Ovary (tissue), 9 donors: Measurements from ENCODE around the gene USP10. TPM values are rescaled to one million over a fixed set of nuclear protein-coding genes. Genes with fewer than 3 reads are reported as not detected.
A peak's percentile ranks its signal among the peaks of the same experiment; 100 is the strongest.

Experiments used
- DNase-seq, 5 donors: peaks; one replicate each; pipeline ENCODE4 v3.0.0-alpha.2; 2019 to 2020
- H3K27ac ChIP-seq, 2 donors: fragments of 200-600 bp; one replicate each; pipeline versions ENCODE4 v1.5.1 to v1.8.0; 2019 to 2022
- H3K27me3 ChIP-seq: fragments of 200-600 bp; one replicate; pipeline ENCODE4 v1.8.0; 2022
- H3K36me3 ChIP-seq: fragments of 200-600 bp; sonication (generic); one replicate; pipeline ENCODE4 v1.5.1; 2019
- H3K4me1 ChIP-seq: one replicate; pipeline ENCODE4 v1.8.1; 2013; ENCODE audit warnings: mild to moderate bottlenecking, moderate library complexity; ENCODE audit not compliant: insufficient read depth
- H3K4me3 ChIP-seq: fragments of 200-600 bp; sonication (generic); one replicate; pipeline ENCODE4 v1.5.1; 2017
- H3K9me3 ChIP-seq, 2 donors: fragments of 200-600 bp in 1 of 2; sonication (generic) in 1 of 2; one replicate each; pipeline versions ENCODE4 v1.5.1 to v1.8.1; 2013 to 2019; ENCODE audit warnings: mild to moderate bottlenecking in 1 of 2, moderate library complexity in 1 of 2
- CTCF ChIP-seq, 3 donors: fragments of 450-650 bp in 2 of 3; fragments of 200-600 bp in 1 of 3; IDR thresholded peaks; one replicate each; pipeline versions ENCODE4 v1.5.1 to v1.8.0; 2016 to 2022; ENCODE audit warnings: antibody characterized with exemption in 3 of 3, mild to moderate bottlenecking in 1 of 3
- EP300 ChIP-seq: sonication (generic); formaldehyde crosslinking; IDR thresholded peaks from one replicate; pipeline ENCODE4 v1.6.1; 2017; ENCODE audit warnings: antibody characterized with exemption
- POLR2A ChIP-seq: fragments of 450-650 bp; IDR thresholded peaks from one replicate; pipeline ENCODE4 v1.6.1; 2017; ENCODE audit warnings: antibody characterized with exemption, mild to moderate bottlenecking, moderate library complexity
- WGBS, 3 donors: extraction: QIAGEN DNeasy Blood & Tissue Kit in 1 of 3; methylation state at CpG; one replicate each; pipeline versions ENCODE4 v1.1.5 to v1.1.7; 2013 to 2017; 5-methylcytosine and 5-hydroxymethylcytosine counted together
- intact Hi-C, 4 donors: fragments of 100-400 bp; cut with DNase I; formaldehyde crosslinking; loops; one replicate each; pipeline versions ENCODE4 v1.11.0 to v1.15.1; 2022 to 2023
- polyA plus RNA-seq, 2 donors: library from polyadenylated mRNA; stranded (reverse); fragments of 200-250 nt in 1 of 2; fragments of 350-450 nt in 1 of 2; fragmentation: Illumina TruSeq in 1 of 2; extraction: RNeasy Lipid Tissue Mini Kit (QIAGEN cat#74804) in 1 of 2; gene quantifications; one replicate each; pipeline ENCODE4 v1.2.3, GENCODE V29; 2013 to 2014
- total RNA-seq, 7 donors: library from RNA; depleted of rRNA in 2 of 7; stranded (reverse); fragments of >200 nt in 2 of 7; fragmentation: NEBNext Ultra II Directional in 3 of 7; extraction: Animal tissue kit (Norgen Biotek cat#: 25700) in 3 of 7; gene quantifications; one replicate each; pipeline versions ENCODE4 v1.1.0 to v1.2.4, GENCODE V29; 2016 to 2023
- donor health status: DM: no; HTN: no; CAD: no; lungs with moderate emphysema.
- donor health status: DM: no; HTN: no; CAD: no.
- donor health status: Bipolar disorder and iron deficiency.
- donor health status: DM: yes; HTN: yes; CAD: no.
- donor health status: DM: no; HTN: no; CAD: no.
- donor health status: DM: yes; HTN: yes; CAD: no.

USP10 gene
- total and polyA plus RNA-seq, 9 donors, result 24.6 to 98.8 (median 71.4) TPM

GRCh38 chr16:84667600-84668309 lies 32.0 kb upstream of the USP10 start:
- 59 to 68% (median 68%) methylated on average over 16 of the region's 16 CpGs for WGBS, 3 donors
- intact Hi-C loops, result no loop called here
- TF ChIP-seq POLR2A, result no peak
- no peak for TF ChIP-seq EP300
- TF ChIP-seq CTCF (IDR thresholded peaks at IDR 0.05), result no peak
- no peaks in the 10 kb centered on the region for H3K36me3 ChIP-seq
- H3K4me1 ChIP-seq, result no peaks in the 10 kb centered on the region
- H3K27ac ChIP-seq, result no peak overlapping the region
- H3K9me3 ChIP-seq, result no peaks in the 10 kb centered on the region
- no peaks in the 10 kb centered on the region for H3K27me3 ChIP-seq
- no peak overlapping the region for H3K4me3 ChIP-seq
- no peak for DNase-seq

GRCh38 chr16:84670063-84670462 lies 29.7 kb upstream of the USP10 start:
- H3K27me3 ChIP-seq, result no peaks in the 10 kb centered on the region
- 79 to 85% (median 81%) methylated on average over 10 to 12 of the region's 12 CpGs for WGBS, 3 donors
- no peak for DNase-seq
- intact Hi-C loops, result loop anchor here in 2 of 4 donors (10.0 kb wide), 1 partner anchor 55 kb away; no protein-coding TSS in a partner anchor
- H3K27ac ChIP-seq, result no peak overlapping the region
- no peaks in the 10 kb centered on the region for H3K9me3 ChIP-seq
- H3K36me3 ChIP-seq, result no peaks in the 10 kb centered on the region
- TF ChIP-seq POLR2A, result no peak
- no peak for TF ChIP-seq CTCF (IDR thresholded peaks at IDR 0.05)
- TF ChIP-seq EP300, result no peak
- H3K4me3 ChIP-seq, result no peak overlapping the region
- no peaks in the 10 kb centered on the region for H3K4me1 ChIP-seq

DNA sequence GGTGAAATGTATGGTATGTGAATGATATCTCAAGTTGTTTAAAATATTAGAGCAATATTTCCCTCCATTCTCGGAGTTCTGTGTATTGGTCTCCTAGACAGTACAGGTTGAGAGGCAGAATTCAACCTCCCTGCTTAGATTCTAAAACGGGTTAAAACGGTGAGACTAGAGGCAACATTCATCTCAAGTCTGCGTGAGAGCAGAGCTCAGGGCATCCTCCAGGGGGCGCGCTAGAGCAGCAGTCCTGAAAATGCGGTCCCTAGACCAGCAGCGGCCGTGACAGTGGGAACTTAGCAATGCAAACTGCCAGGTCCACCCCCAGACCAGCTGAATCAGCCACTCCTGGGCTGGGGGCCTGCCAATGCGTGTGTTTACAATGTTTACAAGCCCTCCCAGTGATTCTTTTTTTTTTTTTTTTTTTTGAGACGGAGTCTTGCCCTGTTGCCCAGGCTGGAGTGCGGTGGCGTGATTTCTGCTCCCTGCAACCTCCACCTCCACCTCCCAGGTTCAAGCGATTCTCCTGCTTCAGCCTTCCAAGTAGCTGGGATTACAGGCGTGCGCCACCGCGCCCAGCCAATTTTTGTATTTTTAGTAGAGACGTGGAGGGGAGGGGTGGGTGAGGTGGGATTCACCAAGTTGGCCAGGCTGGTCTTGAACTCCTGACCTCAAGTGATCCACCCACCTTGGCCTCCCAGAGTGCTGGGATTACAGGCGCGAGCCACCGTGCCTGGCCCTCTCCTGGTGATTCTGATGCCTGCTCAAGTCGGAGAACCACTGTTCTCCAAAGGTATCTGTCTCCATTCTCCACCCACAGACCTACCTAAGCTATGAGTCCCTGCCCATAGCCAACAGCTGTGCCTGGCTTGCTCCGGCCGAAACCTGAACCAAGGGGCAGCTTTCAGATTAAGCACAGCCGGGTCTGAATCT lies 27.3 kb upstream of the USP10 start:
- intact Hi-C loops, result loop anchor here in 2 of 4 donors (10.0 kb wide), 1 partner anchor 52 kb away; no protein-coding TSS in a partner anchor
- no peak overlapping the region for H3K27ac ChIP-seq
- TF ChIP-seq CTCF (IDR thresholded peaks at IDR 0.05) (peak; percentile 64 to 70 (median 66)), POLR2A (no peak)
- H3K4me3 ChIP-seq, result no peak overlapping the region
- H3K27me3 ChIP-seq, result no peaks in the 10 kb centered on the region
- DNase-seq, result peak; percentile 46 to 78 (median 72)
- H3K36me3 ChIP-seq, result no peaks in the 10 kb centered on the region
- H3K9me3 ChIP-seq, result no peaks in the 10 kb centered on the region
- 55 to 58% (median 57%) methylated on average over 26 of the region's 26 CpGs for WGBS, 3 donors
- no peaks in the 10 kb centered on the region for H3K4me1 ChIP-seq

DNA sequence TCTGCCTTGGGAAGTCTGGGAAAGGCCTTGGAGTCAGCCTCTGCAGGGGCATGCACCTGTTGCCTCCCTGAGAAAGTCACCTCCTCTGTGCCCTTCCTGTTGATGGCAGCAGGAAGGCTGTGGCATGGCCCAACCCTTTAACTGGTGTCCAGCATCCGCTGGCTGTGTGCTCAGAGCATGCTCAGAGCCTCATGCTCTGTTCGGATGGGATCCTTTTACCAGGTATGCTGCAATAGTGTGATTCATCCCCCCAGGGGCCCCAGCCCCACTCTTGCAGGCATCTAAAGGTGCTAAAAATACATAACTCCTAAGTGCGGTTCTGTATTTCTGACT lies 26.6 kb upstream of the USP10 start:
- no peak for TF ChIP-seq POLR2A
- TF ChIP-seq CTCF (IDR thresholded peaks at IDR 0.05), result no peak
- TF ChIP-seq EP300, result no peak
- no peaks in the 10 kb centered on the region for H3K9me3 ChIP-seq
- no peaks in the 10 kb centered on the region for H3K27me3 ChIP-seq
- no peaks in the 10 kb centered on the region for H3K4me1 ChIP-seq
- no peak overlapping the region for H3K4me3 ChIP-seq
- WGBS, 3 donors, result 95 to 98% (median 95%) methylated on average over 3 of the region's 3 CpGs
- intact Hi-C loops, result loop anchor here in 2 of 4 donors (10.0 kb wide), 1 partner anchor 52 kb away; no protein-coding TSS in a partner anchor
- no peak overlapping the region for H3K27ac ChIP-seq
- H3K36me3 ChIP-seq, result no peaks in the 10 kb centered on the region
- DNase-seq, result no peak
